K562 (cell line): Measurements from ENCODE around the gene RERE. TPM values are rescaled to one million over a fixed set of nuclear protein-coding genes. Genes with fewer than 3 reads are reported as not detected.

Source experiments
- ARID1B ChIP-seq: fragments of 450-650 bp; IDR thresholded peaks from 2 replicates; pipeline ENCODE4 v1.6.1; 2016; ENCODE audit warnings: antibody characterized with exemption, mild to moderate bottlenecking, inconsistent platforms
- BCOR ChIP-seq: fragments of 450-650 bp; IDR thresholded peaks from 2 replicates; pipeline ENCODE4 v1.6.1; 2016
- CBFA2T3 ChIP-seq: fragments of 450-650 bp; IDR thresholded peaks from 2 replicates; pipeline ENCODE4 v1.6.1; 2017
- CBX3 ChIP-seq, 2 experiments: IDR thresholded peaks; 1 replicate in 1 of 2; 2 replicates in 1 of 2; pipeline ENCODE4 v1.6.1; 2012; ENCODE audit warnings: inconsistent platforms in 2 of 2, low read length in 2 of 2, borderline replicate concordance in 1 of 2, control low read depth in 1 of 2
- EGR1 ChIP-seq: fragments of 450-650 bp; conservative IDR thresholded peaks from 2 replicates; pipeline ENCODE4 v1.6.1; 2017; ENCODE audit warnings: mild to moderate bottlenecking
- EHMT2 ChIP-seq: fragments of 450-650 bp; IDR thresholded peaks from 2 replicates; pipeline ENCODE4 v1.6.1; 2018; ENCODE audit warnings: antibody characterized with exemption
- ESRRB ChIP-seq: fragments of 250-450 bp; sonication (Bioruptor Pico); IDR thresholded peaks from 2 replicates; pipeline ENCODE4 v1.5.0; 2020; ENCODE audit warnings: mild to moderate bottlenecking, moderate library complexity, borderline replicate concordance
- FOXM1 ChIP-seq, 2 experiments: fragments of 450-650 bp in 1 of 2; sonication (generic) in 1 of 2; formaldehyde crosslinking in 1 of 2; IDR thresholded peaks; 2 replicates each; pipeline versions ENCODE4 v1.6.1 to v1.9.0; 2017 to 2022; ENCODE audit warnings: low read depth in 2 of 2, mild to moderate bottlenecking in 2 of 2, missing genetic modification reagents in 1 of 2, moderate library complexity in 1 of 2
- MAX ChIP-seq: sonication (generic); formaldehyde crosslinking; IDR thresholded peaks from 2 replicates; pipeline ENCODE4 v1.9.0; 2022; ENCODE audit warnings: mild to moderate bottlenecking, missing genetic modification reagents
- MEIS2 ChIP-seq: fragments of 450-650 bp; IDR thresholded peaks from 2 replicates; pipeline ENCODE4 v1.6.1; 2014; ENCODE audit warnings: mild to moderate bottlenecking; ENCODE audit not compliant: partially characterized antibody
- NEUROD1 ChIP-seq: fragments of 150-350 bp; IDR thresholded peaks from 2 replicates; pipeline ENCODE4 v1.6.1; 2014; ENCODE audit warnings: borderline replicate concordance, low read length, low read depth; ENCODE audit not compliant: partially characterized antibody
- RAD21 ChIP-seq, 2 experiments: fragments of 250-450 bp in 1 of 2; fragments of 450-650 bp in 1 of 2; sonication (Bioruptor Pico) in 1 of 2; formaldehyde crosslinking in 1 of 2; IDR thresholded peaks in 1 of 2; conservative IDR thresholded peaks in 1 of 2; 2 replicates each; pipeline versions ENCODE4 v1.4.0 to v1.8.0; 2020 to 2022; ENCODE audit warnings: mild to moderate bottlenecking in 2 of 2, moderate library complexity in 1 of 2
- RCOR1 ChIP-seq, 2 experiments: IDR thresholded peaks; 2 replicates each; pipeline ENCODE4 v1.6.1; 2012; ENCODE audit warnings: low read depth in 2 of 2, low read length in 2 of 2, borderline replicate concordance in 1 of 2, improper control_type of control experiment in 1 of 2
- SMARCC2 ChIP-seq: fragments of 450-650 bp; IDR thresholded peaks from 2 replicates; pipeline ENCODE4 v1.6.1; 2017; ENCODE audit warnings: antibody characterized with exemption, moderate library complexity, mild to moderate bottlenecking, low read depth
- SMC3 ChIP-seq: conservative IDR thresholded peaks from 2 replicates; pipeline ENCODE4 v1.6.1; 2011; ENCODE audit warnings: low read depth, low read length, improper control_type of control experiment; ENCODE audit not compliant: insufficient read depth
- STAT5A ChIP-seq: IDR thresholded peaks from 2 replicates; pipeline ENCODE4 v1.6.1; 2012; ENCODE audit warnings: low read length, inconsistent platforms, borderline replicate concordance
- ZNF318 ChIP-seq, 2 experiments: fragments of 450-650 bp; IDR thresholded peaks; 2 replicates each; pipeline ENCODE4 v1.6.1; 2016; ENCODE audit warnings: mild to moderate bottlenecking in 2 of 2, borderline replicate concordance in 1 of 2, low read depth in 1 of 2, moderate library complexity in 1 of 2
- ZNF384 ChIP-seq: IDR thresholded peaks from 2 replicates; pipeline ENCODE4 v1.6.1; 2012; ENCODE audit warnings: low read depth, low read length, improper control_type of control experiment
- ZNF586 ChIP-seq: fragments of 450-650 bp; formaldehyde crosslinking; conservative IDR thresholded peaks from 2 replicates; pipeline ENCODE4 v1.4.0; 2020; ENCODE audit warnings: mild to moderate bottlenecking, moderate library complexity
- ZNF707 ChIP-seq: fragments of 250-450 bp; sonication (Bioruptor Pico); conservative IDR thresholded peaks from 2 replicates; pipeline ENCODE4 v1.8.0; 2022; ENCODE audit warnings: inconsistent platforms, mild to moderate bottlenecking, moderate library complexity
- polyA plus RNA-seq, 8 experiments: library from polyadenylated mRNA; depleted of rRNA in 4 of 8; stranded (reverse) in 5 of 8; unstranded in 3 of 8; fragments of >200 nt; fragmentation: Nextera tagmentation in 2 of 8; fragmentation: Illumina TruSeq in 1 of 8; extraction: Ambion mirVana in 2 of 8; extraction: Trizol in 1 of 8; gene quantifications; 2 replicates each; pipeline versions ENCODE4 v1.2.1 to v1.2.3, GENCODE V29; 2011 to 2014; ENCODE audit warnings: inconsistent platforms in 1 of 8, missing spikeins in 1 of 8
- total RNA-seq, 7 experiments: library from RNA; depleted of rRNA in 6 of 7; stranded (reverse); fragments of >200 nt in 6 of 7; fragmentation: Illumina TruSeq in 2 of 7; extraction: Trizol in 2 of 7; gene quantifications; 2 replicates each; pipeline versions ENCODE4 v1.2.1 to v1.2.3, GENCODE V29; 2011 to 2021; ENCODE audit warnings: low replicate concordance in 1 of 7

RERE gene
- total and polyA plus RNA-seq, 9 of the 15 experiments (the other 6 are each of a cell fraction or from before 2014, with no cell fraction given), result 3.0 to 51.5 (median 13.4) TPM

GRCh38 chr1:8763888-8764287, 53.6 kb downstream of the RERE start (continued):
- TF ChIP-seq SMC3 (no peak), STAT5A (peak; percentile 34; the same call in 1 of the 2 replicates), ZNF707 (CRISPR knock-in tag) (no peak), FOXM1 (IDR thresholded peaks at IDR 0.05; ENCODE audit: low read depth) (no peak), FOXM1 (CRISPR knock-in tag; IDR thresholded peaks at IDR 0.05; ENCODE audit: low read depth) (no peak), BCOR (no peak), ZNF586 (CRISPR knock-in tag) (no peak), ZNF318 (IDR thresholded peaks at IDR 0.05; ENCODE audit: borderline replicate concordance in 1 of 2, low read depth in 1 of 2) (no peak), ARID1B (peak; percentile 39; the same call in 1 of the 2 replicates), NEUROD1 (no peak), MAX (CRISPR knock-in tag) (0 out of 2 replicates have a peak, but pooled peaks have one; percentile 42), EGR1 (peak; percentile 54), RAD21 (CRISPR knock-in tag; conservative IDR thresholded peaks at IDR 0.05 in 1 of 2, IDR thresholded peaks at IDR 0.05 in 1 of 2) (peak in 1 of 2 experiments; percentile 46; a peak in 2 of 4 replicates), MEIS2 (peak; percentile 66), RCOR1 (IDR thresholded peaks at IDR 0.05; ENCODE audit: borderline replicate concordance in 1 of 2, low read depth in 2 of 2, low read length in 2 of 2) (peak in 1 of 2 experiments; percentile 52; a peak in 1 of 4 replicates), EHMT2 (0 out of 2 replicates have a peak, but pooled peaks have one; percentile 37), CBFA2T3 (peak; percentile 54), CBX3 (IDR thresholded peaks at IDR 0.05; ENCODE audit: borderline replicate concordance in 1 of 2, low read length in 2 of 2) (peak in 1 of 2 experiments; percentile 50; a peak in 1 of 3 replicates), SMARCC2 (0 out of 2 replicates have a peak, but pooled peaks have one; percentile 24), ZNF384 (0 out of 2 replicates have a peak, but pooled peaks have one; percentile 21), ESRRB (CRISPR knock-in tag) (no peak)
